GM19328 (cell line): ENCODE results near the gene SIAH3.

Experiments
- ATAC-seq: cut with Tn5 transposase; IDR thresholded peaks from one replicate; pipeline ENCODE4 v1.9.1; 2021; ENCODE audit warnings: mild to moderate bottlenecking, moderate library complexity; ENCODE audit not compliant: unreplicated experiment

Gene SIAH3

GRCh38 chr13:45823583-45823982 is 28.0 kb downstream of the SIAH3 start:
- ATAC-seq = no peak

- ATAC-seq = no peak
Observed at GRCh38 chr13:45821811-45822210, 29.7 kb downstream of the SIAH3 start.

- ATAC-seq = no peak
Observed at GRCh38 chr13:45820106-45820838, 31.3 kb downstream of the SIAH3 start.

GRCh38 chr13:45817833-45818232 is 33.7 kb downstream of the SIAH3 start:
- no peak for ATAC-seq

GRCh38 chr13:45816427-45816826 is 35.1 kb downstream of the SIAH3 start:
- no peak for ATAC-seq

GRCh38 chr13:45812695-45813372 is 38.7 kb downstream of the SIAH3 start:
- no peak for ATAC-seq

GRCh38 chr13:45811891-45812694 is 39.5 kb downstream of the SIAH3 start:
- ATAC-seq = no peak

- ATAC-seq = no peak
Observed at GRCh38 chr13:45809801-45810394, 41.7 kb downstream of the SIAH3 start.

GRCh38 chr13:45808925-45809324 is 42.6 kb downstream of the SIAH3 start:
- no peak for ATAC-seq

GRCh38 chr13:45807520-45808099 is 43.9 kb downstream of the SIAH3 start:
- no peak for ATAC-seq

- ATAC-seq = no peak
Observed at GRCh38 chr13:45800485-45800884, 51.1 kb downstream of the SIAH3 start.

GRCh38 chr13:45799451-45799850 is 52.1 kb downstream of the SIAH3 start:
- ATAC-seq = no peak

- no peak for ATAC-seq
Observed at GRCh38 chr13:45798851-45799250, 52.7 kb downstream of the SIAH3 start.

- ATAC-seq = no peak
Observed at GRCh38 chr13:45796426-45797235, 54.9 kb downstream of the SIAH3 start.

- ATAC-seq = no peak
Observed at GRCh38 chr13:45792827-45793303, 58.7 kb downstream of the SIAH3 start.

- ATAC-seq = no peak
Observed at GRCh38 chr13:45788011-45788410, 63.5 kb downstream of the SIAH3 start.

GRCh38 chr13:45787346-45787745 is 64.2 kb downstream of the SIAH3 start:
- no peak for ATAC-seq

- no peak for ATAC-seq
Observed at GRCh38 chr13:45786293-45786920, 65.1 kb downstream of the SIAH3 start.
